HG03103 (cell line): ENCODE data around the gene CCDC150.

Experiments used
- ATAC-seq: cut with Tn5 transposase; IDR thresholded peaks from one replicate; pipeline ENCODE4 v1.9.1; 2021; ENCODE audit warnings: low read depth; ENCODE audit not compliant: unreplicated experiment

The CCDC150 gene

DNA sequence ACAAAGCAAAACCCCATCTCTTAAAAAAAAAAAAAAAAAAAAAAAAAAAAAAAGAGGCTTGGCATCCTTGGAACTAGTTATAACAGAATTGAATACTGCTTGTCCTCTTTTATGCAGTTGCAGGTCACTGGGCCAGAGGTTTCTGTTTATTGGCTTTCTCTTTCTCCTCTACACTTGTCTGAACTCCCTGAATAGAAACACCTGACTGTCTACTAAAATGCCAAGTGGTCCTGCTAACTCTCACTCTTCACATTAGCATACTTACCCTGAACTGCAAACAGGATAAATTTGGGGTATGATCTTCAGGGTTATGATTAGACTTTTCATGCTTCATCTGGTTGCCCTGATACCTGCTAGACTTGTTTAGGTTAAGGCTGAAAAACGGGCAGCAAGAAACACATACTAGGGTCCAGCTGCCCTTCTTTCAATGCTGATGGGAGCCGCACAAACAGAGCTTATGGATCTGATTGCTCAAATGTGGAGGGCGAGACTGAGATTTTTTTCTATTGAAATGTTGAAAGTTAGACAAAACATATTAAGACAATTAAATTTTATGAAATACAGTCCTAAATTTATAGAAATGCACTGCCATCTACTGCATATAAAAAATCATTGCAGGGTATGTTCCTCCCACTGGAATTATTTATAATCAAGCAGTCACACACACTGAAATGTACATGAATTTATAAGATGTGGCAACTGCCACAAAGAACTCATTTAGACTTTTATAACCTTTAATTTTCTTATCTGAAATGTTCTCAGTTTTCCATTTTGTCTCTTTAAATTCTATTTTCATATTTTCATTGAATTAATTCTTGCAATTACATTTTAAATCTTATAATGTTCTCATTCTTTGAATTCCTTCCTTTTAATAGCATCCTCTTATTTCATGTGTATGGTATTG, 119.2 kb downstream of the CCDC150 start:
- ATAC-seq = no peak

DNA sequence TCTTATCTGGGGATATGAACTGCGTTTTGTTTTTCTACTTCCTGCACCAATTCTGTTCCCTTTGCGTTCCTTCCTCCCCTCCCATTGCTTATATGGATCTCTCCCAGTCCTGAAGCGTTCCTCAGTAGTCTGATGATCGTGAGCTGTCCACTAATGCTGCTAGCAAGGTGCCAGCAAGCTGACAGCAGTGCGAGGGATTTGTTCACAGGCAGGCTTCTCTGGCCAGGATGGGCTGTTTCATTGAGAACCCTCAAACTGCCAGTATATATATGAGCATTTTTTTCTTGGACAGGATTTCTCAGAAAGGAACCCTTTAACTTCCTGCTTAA, 119.8 kb downstream of the CCDC150 start:
- ATAC-seq = no peak

DNA sequence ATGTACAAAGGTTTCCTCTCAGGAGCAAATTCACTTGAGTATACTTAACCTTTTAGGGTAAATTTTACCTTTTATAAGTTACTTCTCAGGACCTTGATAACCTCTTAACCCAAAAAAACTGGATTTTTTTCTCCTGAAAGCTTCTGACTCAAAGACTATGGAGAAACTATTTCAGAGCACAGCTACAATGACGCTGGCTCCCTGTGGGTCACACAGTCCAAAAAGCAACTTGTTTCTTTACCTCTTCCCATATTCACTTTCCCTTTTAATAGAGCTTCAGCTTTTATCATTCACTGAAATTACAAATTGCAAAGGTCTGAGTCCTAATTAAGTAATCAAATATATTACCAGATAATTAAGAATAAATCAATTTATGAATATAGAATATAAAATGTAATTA, 127.6 kb downstream of the CCDC150 start:
- ATAC-seq = no peak
